GM21619 (cell line): ENCODE measurements around the gene HES5.

Source experiments
- ATAC-seq: cut with Tn5 transposase; IDR thresholded peaks from one replicate; pipeline ENCODE4 v1.9.1; 2021; ENCODE audit not compliant: unreplicated experiment

HES5 gene

GRCh38 chr1:2547210-2548067 is 17.4 kb upstream of the HES5 start:
- ATAC-seq: no peak

- peak; percentile 34 for ATAC-seq
These were observed 16.6 kb upstream of the HES5 start for GRCh38 chr1:2546515-2547209.

GRCh38 chr1:2545754-2546514 is 15.9 kb upstream of the HES5 start:
- ATAC-seq: peak; percentile 30

GRCh38 chr1:2544875-2545640 is 15.0 kb upstream of the HES5 start:
- no peak for ATAC-seq

GRCh38 chr1:2544093-2544874 is 14.2 kb upstream of the HES5 start:
- ATAC-seq: no peak

GRCh38 chr1:2543543-2544092 is 13.6 kb upstream of the HES5 start:
- no peak for ATAC-seq

- no peak for ATAC-seq
These were observed 12.3 kb upstream of the HES5 start for GRCh38 chr1:2542246-2542915.

- no peak for ATAC-seq
These were observed 11.7 kb upstream of the HES5 start for GRCh38 chr1:2541619-2542245.

GRCh38 chr1:2540816-2541492 is 10.9 kb upstream of the HES5 start:
- ATAC-seq: no peak

- ATAC-seq: no peak
These were observed 9.3 kb upstream of the HES5 start for GRCh38 chr1:2539312-2539907.

- no peak for ATAC-seq
These were observed 8.8 kb upstream of the HES5 start for GRCh38 chr1:2538872-2539271.

GRCh38 chr1:2538376-2538775 is 8.3 kb upstream of the HES5 start:
- no peak for ATAC-seq

GRCh38 chr1:2537784-2538115 is 7.7 kb upstream of the HES5 start:
- no peak for ATAC-seq

GRCh38 chr1:2535981-2536380 is 5.9 kb upstream of the HES5 start:
- ATAC-seq: no peak

GRCh38 chr1:2535455-2535854 is 5.4 kb upstream of the HES5 start:
- no peak for ATAC-seq

GRCh38 chr1:2534687-2535441 is 4.8 kb upstream of the HES5 start:
- no peak for ATAC-seq

- ATAC-seq: no peak
These were observed 4.2 kb upstream of the HES5 start for GRCh38 chr1:2534315-2534686.
